Thoracic aorta (tissue), 2 donors: ENCODE measurements around the gene ZNF470. TPM values are rescaled to one million over a fixed set of nuclear protein-coding genes. Genes with fewer than 3 reads are reported as not detected.

Source experiments
- ATAC-seq: fragments of 150-250 bp; one replicate; pipeline ENCODE4 v1.8.0; 2017; ENCODE audit warnings: low read depth; ENCODE audit not compliant: insufficient number of reproducible peaks, low FRiP score
- DNase-seq: peaks from one replicate; pipeline ENCODE4 v3.0.0-alpha.2; 2020; ENCODE audit warnings: low spot score
- H3K27ac ChIP-seq, 2 donors: fragments of 200-600 bp; sonication (generic); 1 replicate in 1 of 2; 2 replicates in 1 of 2; pipeline ENCODE4 v1.5.1; 2016; ENCODE audit warnings: mild to moderate bottlenecking in 2 of 2, moderate library complexity in 2 of 2
- H3K27me3 ChIP-seq: fragments of 200-600 bp; sonication (generic); replicated peaks from 2 replicates; pipeline ENCODE4 v1.6.0; 2016; ENCODE audit warnings: mild to moderate bottlenecking; ENCODE audit not compliant: insufficient read depth
- H3K36me3 ChIP-seq: fragments of 200-600 bp; sonication (generic); one replicate; pipeline ENCODE4 v1.5.1; 2016
- H3K4me1 ChIP-seq, 2 donors: fragments of 200-600 bp; sonication (generic); 1 replicate in 1 of 2; 2 replicates in 1 of 2; pipeline versions ENCODE4 v1.5.1 to v1.6.0; 2016; ENCODE audit warnings: low read depth in 2 of 2, mild to moderate bottlenecking in 1 of 2; ENCODE audit not compliant: control insufficient read depth in 1 of 2
- H3K4me3 ChIP-seq: fragments of 200-600 bp; sonication (generic); 2 replicates; pipeline ENCODE4 v1.5.1; 2016; ENCODE audit warnings: mild to moderate bottlenecking
- H3K9me3 ChIP-seq: fragments of 200-600 bp; sonication (generic); 2 replicates; pipeline ENCODE4 v1.5.1; 2016
- total RNA-seq, 2 donors: library from RNA; depleted of rRNA; stranded (reverse); fragments of >200 nt; gene quantifications; one replicate each; pipeline versions ENCODE4 v1.1.0 to v1.2.3, GENCODE V29; 2016
- TF ChIP-seq, protein P1 (sequence below): fragments of 200-600 bp; sonication (generic); IDR thresholded peaks from one replicate; pipeline ENCODE4 v1.5.1; 2019; ENCODE audit warnings: antibody characterized with exemption

Gene ZNF470
- total RNA-seq, 2 donors from 2014 or later, result 4.1 to 5.7 TPM

DNA sequence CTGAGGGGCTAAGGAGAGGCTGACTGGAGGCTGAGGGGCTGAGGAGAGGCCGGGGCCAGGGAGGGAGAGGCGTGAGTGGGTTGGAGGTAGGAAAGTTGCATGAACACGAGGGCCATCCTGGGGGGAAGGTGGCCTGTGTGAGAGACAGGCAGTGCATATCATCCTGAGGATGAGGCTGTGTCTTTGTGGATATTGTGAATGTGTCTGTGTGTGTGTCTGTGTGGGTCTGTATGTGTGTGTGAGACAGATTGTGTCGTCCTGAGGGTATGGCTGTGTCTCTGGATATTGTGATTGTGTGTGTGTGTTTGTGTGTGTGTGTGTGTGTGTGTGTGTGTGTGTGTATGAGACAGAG, 28.3 kb downstream of the ZNF470 start:
- no peaks in the 10 kb centered on the region for H3K9me3 ChIP-seq
- no peak for ATAC-seq
- TF ChIP-seq, protein P1, sequence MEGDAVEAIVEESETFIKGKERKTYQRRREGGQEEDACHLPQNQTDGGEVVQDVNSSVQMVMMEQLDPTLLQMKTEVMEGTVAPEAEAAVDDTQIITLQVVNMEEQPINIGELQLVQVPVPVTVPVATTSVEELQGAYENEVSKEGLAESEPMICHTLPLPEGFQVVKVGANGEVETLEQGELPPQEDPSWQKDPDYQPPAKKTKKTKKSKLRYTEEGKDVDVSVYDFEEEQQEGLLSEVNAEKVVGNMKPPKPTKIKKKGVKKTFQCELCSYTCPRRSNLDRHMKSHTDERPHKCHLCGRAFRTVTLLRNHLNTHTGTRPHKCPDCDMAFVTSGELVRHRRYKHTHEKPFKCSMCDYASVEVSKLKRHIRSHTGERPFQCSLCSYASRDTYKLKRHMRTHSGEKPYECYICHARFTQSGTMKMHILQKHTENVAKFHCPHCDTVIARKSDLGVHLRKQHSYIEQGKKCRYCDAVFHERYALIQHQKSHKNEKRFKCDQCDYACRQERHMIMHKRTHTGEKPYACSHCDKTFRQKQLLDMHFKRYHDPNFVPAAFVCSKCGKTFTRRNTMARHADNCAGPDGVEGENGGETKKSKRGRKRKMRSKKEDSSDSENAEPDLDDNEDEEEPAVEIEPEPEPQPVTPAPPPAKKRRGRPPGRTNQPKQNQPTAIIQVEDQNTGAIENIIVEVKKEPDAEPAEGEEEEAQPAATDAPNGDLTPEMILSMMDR, result no peak
- peaks cover 6 to 9% of the 10 kb centered on the region in 2 donors for H3K4me1 ChIP-seq
- peak overlapping the region; percentile 34 to 74 for H3K27ac ChIP-seq
- peak overlapping the region; percentile 93 for H3K4me3 ChIP-seq
- H3K36me3 ChIP-seq, result peaks cover 2% of the 10 kb centered on the region
- H3K27me3 ChIP-seq, result no peaks in the 10 kb centered on the region
- no peak for DNase-seq

DNA sequence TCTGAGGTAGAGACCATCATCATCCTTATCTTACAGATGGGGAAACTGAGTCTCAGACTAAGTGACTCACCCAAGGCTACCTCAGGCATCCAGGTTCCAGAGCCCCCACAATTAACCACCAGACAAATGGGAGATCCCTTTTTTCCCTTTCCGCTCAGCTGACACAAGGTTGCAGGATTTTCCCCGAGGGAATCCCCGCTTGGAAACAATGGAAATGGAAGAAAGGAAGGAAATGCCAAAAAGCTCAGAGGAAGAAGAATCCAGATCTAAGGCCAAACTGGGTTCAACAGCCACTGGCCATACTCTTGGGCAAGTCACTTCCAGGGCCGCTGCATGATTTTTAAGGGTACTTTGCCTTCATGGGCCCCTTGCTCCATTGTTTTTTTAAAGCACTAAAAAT, 29.4 kb downstream of the ZNF470 start:
- DNase-seq (no peak), ATAC-seq (no peak)
- Histone ChIP-seq H3K36me3 (peaks cover 12% of the 10 kb centered on the region), H3K4me1 (peaks cover 6 to 9% of the 10 kb centered on the region in 2 donors), H3K27me3 (no peaks in the 10 kb centered on the region), H3K4me3 (no peak overlapping the region), H3K27ac (no peak overlapping the region), H3K9me3 (no peaks in the 10 kb centered on the region)
- TF ChIP-seq, protein P1, result no peak

DNA sequence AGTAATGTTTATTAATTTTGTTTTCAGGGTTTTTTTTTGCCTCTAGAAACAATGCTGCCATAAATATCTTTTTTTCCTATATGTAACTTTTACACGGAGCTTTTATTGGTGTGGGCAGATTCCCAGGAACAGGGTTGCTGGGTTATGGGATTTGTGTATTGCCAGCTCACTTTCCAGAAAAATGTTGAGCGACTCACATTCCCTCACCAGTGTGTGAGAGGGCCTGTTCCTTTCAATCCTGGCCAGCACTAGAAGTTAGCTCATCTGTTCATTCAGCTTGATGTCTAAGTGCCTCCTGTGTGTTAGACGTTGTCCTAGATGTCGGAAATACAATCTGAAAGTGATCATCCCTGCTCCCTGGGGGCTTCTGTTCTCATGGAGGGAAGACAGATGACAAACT, 30.4 kb downstream of the ZNF470 start:
- H3K9me3 ChIP-seq, result peaks cover 6% of the 10 kb centered on the region
- no peak for DNase-seq
- H3K36me3 ChIP-seq, result peaks cover 20% of the 10 kb centered on the region
- H3K4me3 ChIP-seq, result no peak overlapping the region
- H3K27me3 ChIP-seq, result no peaks in the 10 kb centered on the region
- TF ChIP-seq, protein P1, result no peak
- H3K27ac ChIP-seq, result no peak overlapping the region
- no peak for ATAC-seq
- peaks cover 6 to 9% of the 10 kb centered on the region in 2 donors for H3K4me1 ChIP-seq

DNA sequence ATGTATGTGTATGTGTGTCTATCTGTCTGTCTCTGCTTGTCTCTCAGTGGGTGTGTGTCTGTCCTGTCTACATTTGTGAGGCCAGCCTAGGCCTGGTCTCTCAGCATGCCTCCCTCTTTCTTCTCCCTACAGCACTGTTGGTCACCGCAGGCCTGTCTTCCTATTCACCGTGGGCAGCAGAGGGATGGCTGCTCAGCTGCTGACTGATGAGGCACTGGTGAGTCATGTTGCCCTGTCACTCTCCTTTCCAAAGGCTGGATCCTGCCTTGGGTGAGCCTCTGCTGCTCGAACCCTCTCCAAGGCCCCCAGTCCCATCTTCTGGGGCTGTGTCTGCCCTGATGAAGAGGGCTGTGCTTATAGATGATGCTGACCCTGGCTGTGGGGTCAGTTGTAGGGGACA, 34.1 kb downstream of the ZNF470 start:
- no peak for ATAC-seq
- no peaks in the 10 kb centered on the region for H3K27me3 ChIP-seq
- H3K9me3 ChIP-seq, result peaks cover 43% of the 10 kb centered on the region
- peaks cover 36% of the 10 kb centered on the region for H3K36me3 ChIP-seq
- TF ChIP-seq, protein P1, result no peak
- no peak overlapping the region for H3K4me3 ChIP-seq
- H3K4me1 ChIP-seq, result peaks cover 0 to 1% of the 10 kb centered on the region in 2 donors
- no peak overlapping the region for H3K27ac ChIP-seq
- DNase-seq, result no peak

DNA sequence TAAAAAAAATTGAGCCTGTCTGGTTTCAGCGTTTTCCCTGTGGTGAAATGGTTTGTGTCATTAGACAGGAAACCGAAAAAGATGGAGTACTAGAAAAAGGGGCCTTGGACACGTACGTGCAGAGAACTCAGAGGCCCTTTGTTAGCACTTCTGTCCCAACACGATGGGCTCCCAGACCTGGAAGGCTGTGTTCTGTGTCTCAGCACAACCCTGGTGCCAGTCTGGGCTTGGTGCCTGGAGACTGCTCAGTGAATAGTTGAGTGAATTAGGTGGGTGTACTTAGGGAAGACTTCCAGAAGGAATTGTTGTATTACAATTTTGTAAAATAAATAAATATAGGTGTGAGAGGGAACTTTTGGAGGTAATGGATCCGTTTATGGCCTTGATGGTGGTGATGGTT, 36.6 kb downstream of the ZNF470 start:
- no peaks in the 10 kb centered on the region for H3K27me3 ChIP-seq
- H3K9me3 ChIP-seq, result peaks cover 66% of the 10 kb centered on the region
- H3K36me3 ChIP-seq, result peaks cover 36% of the 10 kb centered on the region
- no peak overlapping the region for H3K4me3 ChIP-seq
- TF ChIP-seq, protein P1, result no peak
- no peaks in the 10 kb centered on the region for H3K4me1 ChIP-seq
- ATAC-seq, result no peak
- DNase-seq, result no peak
- no peak overlapping the region for H3K27ac ChIP-seq
